GM12864 (cell line): ENCODE measurements around the gene ELMO1.

Experiments used
- DNase-seq: peaks from one replicate; pipeline ENCODE4 v3.0.0-alpha.2; 2011; ENCODE audit warnings: low read depth
- H3K4me3 ChIP-seq: 2 replicates; pipeline ENCODE4 v1.5.1; 2011; ENCODE audit warnings: mild to moderate bottlenecking, low read depth, low read length, control low read depth
- TF ChIP-seq, protein P1 (sequence below): IDR thresholded peaks from 2 replicates; pipeline ENCODE4 v1.5.1; 2011; ENCODE audit warnings: low read depth, mild to moderate bottlenecking, moderate library complexity, low read length, control low read depth, inconsistent platforms; ENCODE audit errors: missing control alignments

Gene ELMO1

DNA sequence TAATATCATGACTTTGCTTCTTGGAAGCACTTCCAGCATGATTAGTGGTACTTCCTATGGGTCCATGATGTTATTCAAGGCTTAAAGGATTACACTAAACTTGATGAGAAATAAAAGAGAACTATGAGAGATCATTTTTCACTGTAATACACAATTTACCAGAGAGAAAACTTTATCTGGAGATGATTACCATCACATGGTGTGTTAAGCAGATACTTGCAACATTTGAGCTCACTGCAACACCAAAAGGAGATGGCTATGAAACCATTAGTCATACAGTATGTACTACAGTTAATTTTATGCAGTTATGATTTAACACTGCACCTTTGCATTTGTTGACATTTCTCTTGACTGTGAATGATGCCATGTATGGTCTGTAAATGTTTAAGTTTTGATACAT lies 413.0 kb downstream of the ELMO1 start:
- H3K4me3 ChIP-seq, result no peak overlapping the region
- TF ChIP-seq, protein P1, sequence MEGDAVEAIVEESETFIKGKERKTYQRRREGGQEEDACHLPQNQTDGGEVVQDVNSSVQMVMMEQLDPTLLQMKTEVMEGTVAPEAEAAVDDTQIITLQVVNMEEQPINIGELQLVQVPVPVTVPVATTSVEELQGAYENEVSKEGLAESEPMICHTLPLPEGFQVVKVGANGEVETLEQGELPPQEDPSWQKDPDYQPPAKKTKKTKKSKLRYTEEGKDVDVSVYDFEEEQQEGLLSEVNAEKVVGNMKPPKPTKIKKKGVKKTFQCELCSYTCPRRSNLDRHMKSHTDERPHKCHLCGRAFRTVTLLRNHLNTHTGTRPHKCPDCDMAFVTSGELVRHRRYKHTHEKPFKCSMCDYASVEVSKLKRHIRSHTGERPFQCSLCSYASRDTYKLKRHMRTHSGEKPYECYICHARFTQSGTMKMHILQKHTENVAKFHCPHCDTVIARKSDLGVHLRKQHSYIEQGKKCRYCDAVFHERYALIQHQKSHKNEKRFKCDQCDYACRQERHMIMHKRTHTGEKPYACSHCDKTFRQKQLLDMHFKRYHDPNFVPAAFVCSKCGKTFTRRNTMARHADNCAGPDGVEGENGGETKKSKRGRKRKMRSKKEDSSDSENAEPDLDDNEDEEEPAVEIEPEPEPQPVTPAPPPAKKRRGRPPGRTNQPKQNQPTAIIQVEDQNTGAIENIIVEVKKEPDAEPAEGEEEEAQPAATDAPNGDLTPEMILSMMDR, result no peak
- DNase-seq, result no peak

DNA sequence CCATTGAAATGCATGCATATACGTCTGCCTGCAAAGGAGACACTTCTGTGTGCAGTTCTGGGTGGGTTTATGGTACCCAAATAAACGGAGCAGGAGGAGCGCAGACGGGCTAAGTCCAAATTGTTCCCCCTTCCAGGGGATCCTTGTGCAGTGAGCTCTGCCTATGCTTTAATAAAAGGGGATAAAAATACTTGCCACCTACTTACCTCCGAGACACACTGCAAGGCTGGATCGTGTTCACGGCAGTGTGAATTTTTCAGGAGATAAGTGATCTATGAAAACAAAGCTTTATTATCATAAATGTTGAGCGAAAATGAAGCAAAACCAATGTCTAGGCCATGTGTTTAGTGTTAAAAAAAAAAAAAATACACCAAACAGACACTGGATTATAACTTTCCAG lies 415.5 kb downstream of the ELMO1 start:
- no peak overlapping the region for H3K4me3 ChIP-seq
- DNase-seq, result no peak
- TF ChIP-seq, protein P1, result no peak

DNA sequence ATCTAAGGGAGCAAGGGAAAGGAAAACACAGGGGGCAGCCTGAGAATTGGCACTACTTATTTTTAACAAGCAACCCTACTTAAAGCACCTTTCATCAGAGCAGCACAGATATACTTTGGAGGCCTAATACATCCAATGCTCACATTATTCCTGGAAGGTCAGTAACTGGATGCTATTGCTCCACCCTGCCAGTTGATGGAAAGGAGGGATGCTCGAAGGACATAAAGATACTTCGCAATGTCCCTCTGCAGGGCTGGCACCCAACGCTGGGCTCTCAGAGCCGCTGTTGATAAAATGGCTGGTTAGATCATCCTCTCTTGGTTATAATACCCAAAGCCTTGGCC lies 416.4 kb downstream of the ELMO1 start:
- H3K4me3 ChIP-seq, result no peak overlapping the region
- DNase-seq, result no peak
- TF ChIP-seq, protein P1, result no peak

DNA sequence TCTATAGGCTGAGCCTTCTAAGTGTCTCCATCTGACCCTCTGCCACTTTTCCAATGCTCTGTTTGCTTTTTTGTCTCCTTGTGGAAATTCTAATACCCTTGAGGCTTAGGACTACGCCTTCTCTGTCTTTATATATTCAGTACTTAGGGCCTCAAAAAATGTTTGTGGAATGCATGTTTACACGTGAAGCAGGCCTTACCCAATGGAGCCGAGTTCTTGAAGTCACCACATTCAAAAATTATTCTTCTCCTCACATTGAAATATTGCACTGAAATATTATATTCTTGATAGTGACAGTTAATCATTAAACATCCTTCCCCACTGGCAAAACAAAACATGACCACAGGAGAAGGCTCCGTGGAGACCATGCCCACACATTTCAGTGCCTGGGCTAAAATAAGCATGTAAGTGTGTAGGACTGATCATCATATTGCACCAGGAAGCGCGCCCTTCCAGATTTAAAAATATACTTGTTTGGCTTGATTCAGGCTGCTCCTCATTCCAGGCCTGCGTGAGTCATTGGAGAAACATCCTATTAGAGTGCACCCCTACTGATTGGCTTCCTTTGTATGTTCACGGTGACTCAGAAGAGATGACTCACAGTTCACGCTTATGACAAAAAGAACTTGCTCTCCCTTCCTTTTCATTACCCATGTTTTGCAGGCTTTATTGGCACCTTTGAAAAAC lies 416.9 kb downstream of the ELMO1 start:
- H3K4me3 ChIP-seq, result no peak overlapping the region
- TF ChIP-seq, protein P1, result no peak
- no peak for DNase-seq

DNA sequence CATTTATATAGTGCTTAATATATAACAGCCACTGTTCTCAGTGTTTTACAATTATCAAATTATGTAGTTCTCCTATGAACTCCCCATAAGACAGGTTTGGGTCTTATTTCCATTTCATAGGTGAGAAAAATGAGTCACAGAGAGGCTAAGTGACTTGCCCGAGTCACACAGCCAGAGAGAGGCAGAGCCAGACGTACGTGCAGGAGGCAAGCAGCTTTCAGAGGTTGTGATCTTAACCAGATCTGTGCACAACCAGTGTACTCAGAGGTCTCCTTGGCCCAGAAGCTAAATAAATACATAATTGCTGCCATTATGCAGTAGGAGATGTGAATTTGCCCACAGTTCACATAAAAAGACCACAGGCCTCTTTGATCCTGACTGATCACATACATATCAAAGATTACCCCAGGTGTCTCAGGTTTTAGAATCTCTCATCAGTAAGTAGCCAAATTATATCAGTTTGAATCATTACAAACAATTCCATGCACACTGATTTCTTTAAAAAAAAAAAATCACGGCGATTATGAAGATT lies 419.7 kb downstream of the ELMO1 start:
- DNase-seq, result no peak
- no peak overlapping the region for H3K4me3 ChIP-seq
- TF ChIP-seq, protein P1, result no peak

DNA sequence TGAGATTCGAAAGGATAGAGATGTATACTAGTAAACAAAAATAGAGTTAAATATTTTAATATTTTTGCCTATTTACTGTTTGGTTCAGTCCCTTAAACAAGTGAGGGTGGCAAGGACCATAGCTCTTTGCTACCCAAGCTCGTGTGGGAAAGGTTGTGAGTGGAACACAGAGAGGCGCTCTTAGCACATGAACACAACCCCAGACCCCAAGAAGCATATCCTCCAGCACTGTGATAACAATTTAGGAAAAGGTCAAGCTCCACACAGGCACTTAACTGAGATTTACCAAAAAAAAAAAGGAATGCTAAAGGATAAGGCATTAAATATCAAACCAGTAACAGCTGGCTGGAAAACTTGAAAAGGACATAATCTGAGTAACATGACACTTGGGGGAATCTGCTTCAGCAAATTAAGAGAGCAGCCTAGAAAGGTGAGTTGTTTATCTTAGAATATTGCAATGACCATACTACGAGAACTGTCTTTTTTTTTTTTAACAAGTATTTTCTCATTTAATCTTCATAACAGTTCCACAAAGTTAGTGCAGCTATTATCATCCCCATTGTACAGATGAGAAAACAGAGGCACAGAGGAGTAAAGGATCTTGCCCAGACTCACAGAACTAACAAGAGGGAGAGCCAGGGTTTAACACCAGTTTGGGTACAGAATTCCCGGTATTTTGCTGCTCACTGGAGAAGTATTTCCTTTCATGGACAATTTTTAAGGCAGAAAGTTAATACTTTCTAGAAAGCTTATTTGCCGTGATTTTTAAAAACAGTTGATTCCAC lies 420.9 kb downstream of the ELMO1 start:
- DNase-seq, result no peak
- TF ChIP-seq, protein P1, result no peak
- H3K4me3 ChIP-seq, result no peak overlapping the region
